HL-60 (cell line): ENCODE data around the gene CASP7.

Experiments used
- DNase-seq, 2 experiments: peaks; one replicate each; pipeline ENCODE4 v3.0.0-alpha.2; 2010 to 2020; ENCODE audit warnings: low read depth in 1 of 2, low spot score in 1 of 2
- H3K27ac ChIP-seq: fragments of 250-450 bp; sonication (Bioruptor Pico); replicated peaks from 2 replicates; pipeline ENCODE4 v1.5.1; 2020; ENCODE audit warnings: mild to moderate bottlenecking, moderate library complexity
- H3K27me3 ChIP-seq: fragments of 250-450 bp; sonication (Bioruptor Pico); 2 replicates; pipeline ENCODE4 v1.5.1; 2021; ENCODE audit warnings: mild to moderate bottlenecking, moderate library complexity; ENCODE audit not compliant: insufficient read depth, poor library complexity, severe bottlenecking
- H3K4me3 ChIP-seq: replicated peaks from 2 replicates; pipeline ENCODE4 v1.5.1; 2011; ENCODE audit warnings: mild to moderate bottlenecking, control low read depth, low read length; ENCODE audit not compliant: insufficient read depth
- GABPA ChIP-seq: IDR thresholded peaks from 2 replicates; pipeline ENCODE4 v1.6.1; 2012; ENCODE audit warnings: low read depth
- POLR2AphosphoS5 ChIP-seq: IDR thresholded peaks from 2 replicates; pipeline ENCODE4 v1.6.1; 2012; ENCODE audit warnings: low read depth
- REST ChIP-seq: IDR thresholded peaks from 2 replicates; pipeline ENCODE4 v1.6.1; 2012; ENCODE audit warnings: low read depth; ENCODE audit not compliant: insufficient replicate concordance
- SPI1 ChIP-seq: IDR thresholded peaks from 2 replicates; pipeline ENCODE4 v1.6.1; 2012; ENCODE audit warnings: low read depth, mild to moderate bottlenecking, borderline replicate concordance
- TF ChIP-seq, protein P1 (sequence below): IDR thresholded peaks from one replicate; pipeline ENCODE4 v1.5.1; 2011; ENCODE audit warnings: low read length, control low read depth, inconsistent platforms; ENCODE audit not compliant: insufficient read depth

Gene CASP7

GRCh38 chr10:113657544-113657943 is 22.2 kb upstream of the CASP7 start:
- peaks cover 5% of the 10 kb centered on the region for H3K27me3 ChIP-seq
- TF ChIP-seq REST = no peak
- no peak for TF ChIP-seq POLR2AphosphoS5
- TF ChIP-seq GABPA = no peak
- no peak for TF ChIP-seq SPI1
- TF ChIP-seq, protein P1, sequence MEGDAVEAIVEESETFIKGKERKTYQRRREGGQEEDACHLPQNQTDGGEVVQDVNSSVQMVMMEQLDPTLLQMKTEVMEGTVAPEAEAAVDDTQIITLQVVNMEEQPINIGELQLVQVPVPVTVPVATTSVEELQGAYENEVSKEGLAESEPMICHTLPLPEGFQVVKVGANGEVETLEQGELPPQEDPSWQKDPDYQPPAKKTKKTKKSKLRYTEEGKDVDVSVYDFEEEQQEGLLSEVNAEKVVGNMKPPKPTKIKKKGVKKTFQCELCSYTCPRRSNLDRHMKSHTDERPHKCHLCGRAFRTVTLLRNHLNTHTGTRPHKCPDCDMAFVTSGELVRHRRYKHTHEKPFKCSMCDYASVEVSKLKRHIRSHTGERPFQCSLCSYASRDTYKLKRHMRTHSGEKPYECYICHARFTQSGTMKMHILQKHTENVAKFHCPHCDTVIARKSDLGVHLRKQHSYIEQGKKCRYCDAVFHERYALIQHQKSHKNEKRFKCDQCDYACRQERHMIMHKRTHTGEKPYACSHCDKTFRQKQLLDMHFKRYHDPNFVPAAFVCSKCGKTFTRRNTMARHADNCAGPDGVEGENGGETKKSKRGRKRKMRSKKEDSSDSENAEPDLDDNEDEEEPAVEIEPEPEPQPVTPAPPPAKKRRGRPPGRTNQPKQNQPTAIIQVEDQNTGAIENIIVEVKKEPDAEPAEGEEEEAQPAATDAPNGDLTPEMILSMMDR = no peak
- no peak overlapping the region for H3K27ac ChIP-seq
- H3K4me3 ChIP-seq = no peak overlapping the region
- DNase-seq = no peak

GRCh38 chr10:113661332-113661731 is 18.4 kb upstream of the CASP7 start:
- H3K27me3 ChIP-seq = peaks cover 7% of the 10 kb centered on the region
- DNase-seq = no peak
- TF ChIP-seq SPI1 = no peak
- TF ChIP-seq, protein P1 = no peak
- TF ChIP-seq POLR2AphosphoS5 = no peak
- no peak for TF ChIP-seq REST
- no peak for TF ChIP-seq GABPA
- no peak overlapping the region for H3K4me3 ChIP-seq
- no peak overlapping the region for H3K27ac ChIP-seq

GRCh38 chr10:113663142-113663541 is 16.6 kb upstream of the CASP7 start:
- TF ChIP-seq REST = no peak
- TF ChIP-seq, protein P1 = no peak
- no peak for TF ChIP-seq POLR2AphosphoS5
- no peak for TF ChIP-seq SPI1
- TF ChIP-seq GABPA = no peak
- H3K27me3 ChIP-seq = peaks cover 5% of the 10 kb centered on the region
- DNase-seq = no peak
- H3K4me3 ChIP-seq = no peak overlapping the region
- H3K27ac ChIP-seq = no peak overlapping the region
